ENCODE measurements around the gene CCR8.

- TF ChIP-seq, protein P1, sequence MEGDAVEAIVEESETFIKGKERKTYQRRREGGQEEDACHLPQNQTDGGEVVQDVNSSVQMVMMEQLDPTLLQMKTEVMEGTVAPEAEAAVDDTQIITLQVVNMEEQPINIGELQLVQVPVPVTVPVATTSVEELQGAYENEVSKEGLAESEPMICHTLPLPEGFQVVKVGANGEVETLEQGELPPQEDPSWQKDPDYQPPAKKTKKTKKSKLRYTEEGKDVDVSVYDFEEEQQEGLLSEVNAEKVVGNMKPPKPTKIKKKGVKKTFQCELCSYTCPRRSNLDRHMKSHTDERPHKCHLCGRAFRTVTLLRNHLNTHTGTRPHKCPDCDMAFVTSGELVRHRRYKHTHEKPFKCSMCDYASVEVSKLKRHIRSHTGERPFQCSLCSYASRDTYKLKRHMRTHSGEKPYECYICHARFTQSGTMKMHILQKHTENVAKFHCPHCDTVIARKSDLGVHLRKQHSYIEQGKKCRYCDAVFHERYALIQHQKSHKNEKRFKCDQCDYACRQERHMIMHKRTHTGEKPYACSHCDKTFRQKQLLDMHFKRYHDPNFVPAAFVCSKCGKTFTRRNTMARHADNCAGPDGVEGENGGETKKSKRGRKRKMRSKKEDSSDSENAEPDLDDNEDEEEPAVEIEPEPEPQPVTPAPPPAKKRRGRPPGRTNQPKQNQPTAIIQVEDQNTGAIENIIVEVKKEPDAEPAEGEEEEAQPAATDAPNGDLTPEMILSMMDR (IDR thresholded peaks at IDR 0.05), result no peak
- no peak for TF ChIP-seq POLR2AphosphoS5 (IDR thresholded peaks at IDR 0.05; ENCODE audit: insufficient read depth in 1 of 2, low read depth in 1 of 2)
- no peak for TF ChIP-seq POLR2A (IDR thresholded peaks at IDR 0.05)
These were observed 33.1 kb upstream of the CCR8 start for GRCh38 chr3:39296197-39297077.

All from vagina (tissue), 2 donors.